NK-92 treated with Interleukin-12 subunit alpha and Interleukin-12 subunit beta, amount 100 ng/mL, for 24 hours (cell line): ENCODE data around the gene SLC22A16.

ENCODE experiments used
- DNase-seq: peaks from one replicate; lab custom pipeline; 2025; lab: John Stamatoyannopoulos, UW

SLC22A16 gene

GRCh38 chr6:110446405-110446804, 30.0 kb downstream of the SLC22A16 start:
- DNase-seq: no peak

GRCh38 chr6:110440026-110440425, 36.4 kb downstream of the SLC22A16 start:
- no peak for DNase-seq

- DNase-seq: no peak
Measured at GRCh38 chr6:110439356-110439755, 37.1 kb downstream of the SLC22A16 start.

- DNase-seq: no peak
Measured at GRCh38 chr6:110434961-110435602, 41.3 kb downstream of the SLC22A16 start.

- DNase-seq: no peak
Measured at GRCh38 chr6:110432285-110432900, 44.0 kb downstream of the SLC22A16 start.

GRCh38 chr6:110430741-110431140, 45.7 kb downstream of the SLC22A16 start:
- DNase-seq: no peak

GRCh38 chr6:110430236-110430635, 46.2 kb downstream of the SLC22A16 start:
- no peak for DNase-seq

- no peak for DNase-seq
Measured at GRCh38 chr6:110428153-110428552, 48.3 kb downstream of the SLC22A16 start.

GRCh38 chr6:110425816-110426215, 50.6 kb downstream of the SLC22A16 start:
- DNase-seq: no peak

GRCh38 chr6:110422444-110422822, 54.0 kb downstream of the SLC22A16 start:
- no peak for DNase-seq

- no peak for DNase-seq
Measured at GRCh38 chr6:110421749-110422443, 54.5 kb downstream of the SLC22A16 start.

- DNase-seq: no peak
Measured at GRCh38 chr6:110419028-110419739, 57.2 kb downstream of the SLC22A16 start.

- DNase-seq: no peak
Measured at GRCh38 chr6:110418594-110418993, 57.8 kb downstream of the SLC22A16 start.

- no peak for DNase-seq
Measured at GRCh38 chr6:110415086-110415916, 61.1 kb downstream of the SLC22A16 start, which contains the start of gene DDO. DDO (minus strand) TSS chr6:110415575; CDS start chr6:110413462, 2,113 bp downstream.

- no peak for DNase-seq
Measured at GRCh38 chr6:110414669-110415068, 61.7 kb downstream of the SLC22A16 start.

- no peak for DNase-seq
Measured at GRCh38 chr6:110412360-110412759, 64.1 kb downstream of the SLC22A16 start.

- DNase-seq: no peak
Measured at GRCh38 chr6:110410511-110410910, 65.9 kb downstream of the SLC22A16 start.

- no peak for DNase-seq
Measured at GRCh38 chr6:110409794-110410193, 66.6 kb downstream of the SLC22A16 start.

GRCh38 chr6:110408901-110409300, 67.5 kb downstream of the SLC22A16 start:
- no peak for DNase-seq

GRCh38 chr6:110404607-110405006, 71.8 kb downstream of the SLC22A16 start:
- no peak for DNase-seq

- no peak for DNase-seq
Measured at GRCh38 chr6:110401585-110402176, 74.7 kb downstream of the SLC22A16 start.
